AG04449 (cell line): ENCODE results near the gene INHBA.

Source experiments
- CTCF ChIA-PET: fragments of 350-600 bp; formaldehyde crosslinking; extraction: SDS; loops from one replicate; lab custom pipeline; 2021; ENCODE audit warnings: antibody characterized with exemption; lab: Yijun Ruan, JAX
- POLR2A ChIA-PET: fragments of 400-600, 350-600 bp; formaldehyde crosslinking; extraction: SDS; loops from one replicate; lab custom pipeline; 2020; ENCODE audit warnings: antibody characterized with exemption, inconsistent platforms; lab: Yijun Ruan, JAX
- DNase-seq: peaks from one replicate; pipeline ENCODE4 v3.0.0-alpha.2; 2010; ENCODE audit warnings: low read depth, low spot score
- H3K4me3 ChIP-seq: 2 replicates; pipeline ENCODE4 v1.5.1; 2011; ENCODE audit warnings: low read depth, mild to moderate bottlenecking, control low read depth, low read length
- TF ChIP-seq, protein P1 (sequence below): IDR thresholded peaks from one replicate; pipeline ENCODE4 v1.5.1; 2011; ENCODE audit warnings: mild to moderate bottlenecking, moderate library complexity, low read length, control low read depth, inconsistent platforms; ENCODE audit not compliant: insufficient read depth; ENCODE audit errors: missing control alignments

The INHBA gene

DNA sequence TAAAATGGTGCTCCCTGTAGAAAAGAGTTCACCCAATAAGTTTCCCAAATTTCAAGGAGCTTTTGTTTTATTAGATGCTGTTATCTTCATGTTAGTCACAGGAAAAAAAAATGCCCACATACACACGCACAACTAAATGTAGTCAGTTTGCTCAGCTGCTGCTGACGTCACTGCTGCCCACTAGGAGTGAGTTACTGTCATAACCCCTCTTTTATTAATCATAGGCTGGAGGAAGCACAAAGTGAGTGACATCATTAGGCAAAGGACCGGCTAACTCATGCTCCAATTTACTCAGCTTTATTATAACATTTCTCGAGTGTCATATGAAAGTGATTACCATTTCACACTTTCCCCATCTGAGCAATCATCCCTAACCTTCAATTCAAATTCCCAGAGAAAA is 6.7 kb upstream of the INHBA start:
- POLR2A ChIA-PET: interaction anchor here (1.0 to 1.3 kb wide), 2 partner anchors 11 to 171 kb away, joined by 4 read pairs; no protein-coding TSS in a partner anchor
- DNase-seq: peak; percentile 89
- CTCF ChIA-PET: interaction anchor here (1.0 to 2.4 kb wide), 5 partner anchors 9 to 233 kb away, joined by 3 to 10 read pairs (median 4); no protein-coding TSS in a partner anchor
- TF ChIP-seq, protein P1, sequence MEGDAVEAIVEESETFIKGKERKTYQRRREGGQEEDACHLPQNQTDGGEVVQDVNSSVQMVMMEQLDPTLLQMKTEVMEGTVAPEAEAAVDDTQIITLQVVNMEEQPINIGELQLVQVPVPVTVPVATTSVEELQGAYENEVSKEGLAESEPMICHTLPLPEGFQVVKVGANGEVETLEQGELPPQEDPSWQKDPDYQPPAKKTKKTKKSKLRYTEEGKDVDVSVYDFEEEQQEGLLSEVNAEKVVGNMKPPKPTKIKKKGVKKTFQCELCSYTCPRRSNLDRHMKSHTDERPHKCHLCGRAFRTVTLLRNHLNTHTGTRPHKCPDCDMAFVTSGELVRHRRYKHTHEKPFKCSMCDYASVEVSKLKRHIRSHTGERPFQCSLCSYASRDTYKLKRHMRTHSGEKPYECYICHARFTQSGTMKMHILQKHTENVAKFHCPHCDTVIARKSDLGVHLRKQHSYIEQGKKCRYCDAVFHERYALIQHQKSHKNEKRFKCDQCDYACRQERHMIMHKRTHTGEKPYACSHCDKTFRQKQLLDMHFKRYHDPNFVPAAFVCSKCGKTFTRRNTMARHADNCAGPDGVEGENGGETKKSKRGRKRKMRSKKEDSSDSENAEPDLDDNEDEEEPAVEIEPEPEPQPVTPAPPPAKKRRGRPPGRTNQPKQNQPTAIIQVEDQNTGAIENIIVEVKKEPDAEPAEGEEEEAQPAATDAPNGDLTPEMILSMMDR: no peak
- no peak overlapping the region for H3K4me3 ChIP-seq

DNA sequence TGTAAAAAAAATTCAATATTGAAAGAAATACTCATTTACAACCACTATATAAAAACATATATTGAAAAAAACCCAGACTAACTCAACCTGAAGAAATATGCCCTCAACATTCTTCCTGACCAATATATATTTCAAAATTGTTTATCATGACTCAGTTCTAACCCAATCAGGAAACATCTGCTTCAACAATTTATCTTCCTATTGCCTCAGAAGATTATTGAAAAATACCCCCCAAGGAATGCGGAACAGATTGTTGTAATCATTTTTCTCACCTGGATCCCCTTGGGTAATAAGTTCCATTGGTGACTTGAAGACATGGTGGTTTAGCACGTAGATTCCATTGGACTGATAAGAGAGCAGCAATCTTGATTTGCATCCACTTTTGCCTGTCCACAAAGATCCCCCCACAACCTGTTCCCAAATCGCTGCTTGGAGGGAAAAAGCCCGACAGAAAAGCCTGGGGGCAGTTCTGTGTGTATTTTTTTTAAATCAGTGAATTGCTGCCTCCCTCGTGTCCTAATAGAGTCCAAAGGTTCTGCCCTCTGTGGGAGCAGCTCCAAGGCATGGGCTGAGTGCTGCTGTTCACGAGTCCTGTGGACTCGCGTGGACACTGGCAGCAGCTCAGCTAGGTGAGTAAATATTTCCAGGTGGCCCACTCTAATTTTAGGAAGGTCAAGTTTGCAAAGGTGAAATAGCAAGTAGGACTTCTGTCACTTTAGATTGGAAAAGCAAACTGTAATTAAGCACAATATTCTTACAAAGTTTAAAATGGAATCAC is 5.9 kb upstream of the INHBA start:
- CTCF ChIA-PET: interaction anchor here (1.0 to 2.4 kb wide), 3 partner anchors 10 to 22 kb away, joined by 4 to 9 read pairs (median 4); no protein-coding TSS in a partner anchor

GRCh38 chr7:41706228-41706930 is 3.5 kb upstream of the INHBA start:
- ChIA-PET CTCF (interaction anchor here (0.6 to 4.2 kb wide), 23 partner anchors 8 to 1474 kb away, joined by 3 to 27 read pairs (median 5); no protein-coding TSS in a partner anchor), POLR2A (interaction anchor here (0.6 to 1.7 kb wide), 5 partner anchors 13 to 380 kb away, joined by 3 to 7 read pairs (median 3); no protein-coding TSS in a partner anchor)
- TF ChIP-seq, protein P1: no peak
- H3K4me3 ChIP-seq: peak overlapping the region; percentile 69
- DNase-seq: no peak

More for the DNA sequence above, 5.9 kb upstream of the INHBA start:
- TF ChIP-seq, protein P1: no peak
- DNase-seq: no peak
- no peak overlapping the region for H3K4me3 ChIP-seq
- POLR2A ChIA-PET: interaction anchor here (0.6 to 1.3 kb wide), 2 partner anchors 171 to 1417 kb away, joined by 3 to 4 read pairs; no protein-coding TSS in a partner anchor

DNA sequence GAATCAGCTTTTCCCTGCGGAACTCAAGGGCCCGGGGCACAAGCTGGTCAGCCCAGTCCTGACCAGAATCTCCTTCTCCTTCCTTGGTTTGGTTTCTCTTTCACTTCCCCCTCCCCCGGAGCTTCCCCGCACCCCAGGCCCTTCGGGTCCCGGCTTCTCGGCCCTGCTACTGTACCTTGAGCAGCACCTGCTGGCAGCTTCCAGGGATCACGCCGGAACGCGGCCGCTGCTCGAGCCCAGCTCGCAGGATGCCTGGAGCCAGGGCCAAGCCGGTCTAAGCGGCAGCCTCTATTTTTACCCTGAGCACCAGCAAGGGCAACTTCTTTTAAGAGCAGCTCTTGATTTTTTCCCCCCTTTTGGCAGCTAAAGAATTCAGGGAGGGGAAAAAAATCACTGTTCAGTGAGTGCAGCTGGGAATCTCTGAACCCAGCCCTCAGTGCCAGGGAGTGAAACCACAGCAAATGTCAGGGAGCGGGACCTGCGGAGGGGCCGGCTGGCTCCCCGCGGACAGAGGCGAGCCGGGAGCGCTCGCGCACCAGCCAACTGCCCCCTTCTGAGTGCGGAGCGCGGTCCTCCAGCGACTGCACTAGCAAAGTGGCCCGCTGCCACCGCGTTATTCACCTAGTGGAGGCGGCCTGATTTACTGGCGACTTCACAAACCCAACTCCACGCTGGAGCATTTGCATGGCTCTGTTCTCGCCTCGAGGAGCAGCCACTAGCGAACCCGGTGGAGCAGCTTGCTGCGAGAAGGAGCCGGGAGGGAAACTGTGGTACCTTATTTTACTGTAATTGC is 2.4 kb upstream of the INHBA start:
- ChIA-PET POLR2A (interaction anchor here (0.6 to 1.7 kb wide), 10 partner anchors 25 to 941 kb away, joined by 3 to 7 read pairs (median 3); no protein-coding TSS in a partner anchor), CTCF (interaction anchor here (0.7 to 4.2 kb wide), 42 partner anchors 9 to 1486 kb away, joined by 3 to 27 read pairs (median 4); no protein-coding TSS in a partner anchor)
- TF ChIP-seq, protein P1: peak; percentile 94
- peak overlapping the region; percentile 69 for H3K4me3 ChIP-seq
- peak; percentile 68 for DNase-seq

DNA sequence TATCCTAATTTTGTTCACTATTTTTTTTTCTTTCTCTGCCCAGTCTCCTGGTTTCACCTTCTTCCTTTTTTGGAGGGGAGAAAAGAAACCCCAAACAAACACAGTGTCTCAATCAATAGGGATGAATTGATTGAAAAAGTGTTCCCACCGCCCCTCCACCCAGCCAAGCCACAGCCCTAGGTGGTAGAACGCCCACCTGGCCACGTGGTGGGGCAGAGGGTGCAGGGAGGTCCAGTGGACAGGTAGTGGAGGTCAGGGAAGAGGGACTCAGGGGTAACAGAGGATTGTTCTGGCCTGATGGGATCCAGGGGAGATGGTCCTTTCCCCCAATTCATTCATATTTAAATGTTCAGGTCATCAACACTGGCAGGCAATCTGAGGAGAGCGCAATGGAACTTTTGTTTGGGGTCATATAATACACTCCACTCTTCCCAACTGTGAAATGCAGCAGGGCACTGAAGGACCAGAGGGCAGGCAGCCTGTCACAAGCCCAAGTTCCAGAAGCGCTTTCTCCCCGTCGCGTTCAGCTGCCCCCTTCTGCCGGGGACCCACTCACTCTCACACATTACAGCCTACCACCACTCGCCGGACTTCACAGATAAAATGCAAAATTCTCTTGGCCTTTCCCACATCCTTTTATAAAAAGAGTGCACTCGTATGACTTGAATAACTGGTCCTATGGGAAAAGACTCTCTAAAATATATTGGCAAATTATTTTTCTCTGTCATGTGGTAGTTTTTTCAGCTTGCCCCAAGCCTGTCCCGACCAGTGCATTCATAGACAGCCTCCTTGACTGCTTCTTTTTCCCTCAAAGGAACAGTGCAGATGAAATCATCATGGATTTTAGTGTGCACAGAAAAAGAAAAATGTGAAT is 1.6 kb downstream of the INHBA start:
- DNase-seq: no peak
- TF ChIP-seq, protein P1: no peak
- ChIA-PET POLR2A (interaction anchor here (0.6 to 2.7 kb wide), 5 partner anchors 185 to 794 kb away, joined by 3 to 13 read pairs (median 4); no protein-coding TSS in a partner anchor), CTCF (interaction anchor here (0.7 to 3.1 kb wide), 5 partner anchors 10 to 1468 kb away, joined by 3 to 15 read pairs (median 3); no protein-coding TSS in a partner anchor)
- peak overlapping the region; percentile 91 for H3K4me3 ChIP-seq
